Astrocyte of the hippocampus (primary cell): ENCODE measurements around the gene MCRIP2.

Experiments used
- DNase-seq: peaks from one replicate; pipeline ENCODE4 v3.0.0; 2011; ENCODE audit warnings: low read depth, low spot score

MCRIP2 gene

GRCh38 chr16:631808-632358 is 9.7 kb upstream of the MCRIP2 start:
- no peak for DNase-seq

- DNase-seq: no peak
Measured at GRCh38 chr16:632486-633335, 8.9 kb upstream of the MCRIP2 start.

- DNase-seq: no peak
Measured at GRCh38 chr16:633336-634050, 8.1 kb upstream of the MCRIP2 start.

- DNase-seq: no peak
Measured at GRCh38 chr16:634051-634670, 7.5 kb upstream of the MCRIP2 start.

- DNase-seq: no peak
Measured at GRCh38 chr16:634996-635395, 6.6 kb upstream of the MCRIP2 start.

- DNase-seq: no peak
Measured at GRCh38 chr16:635573-636205, 5.9 kb upstream of the MCRIP2 start.

GRCh38 chr16:636206-637080 is 5.2 kb upstream of the MCRIP2 start, which contains the start of gene METTL26:
METTL26 (minus strand) TSS chr16:636305; CDS start chr16:636290, 15 bp downstream.
- peak; percentile 97 for DNase-seq

- DNase-seq: peak; percentile 37
Measured at GRCh38 chr16:637081-638018, 4.3 kb upstream of the MCRIP2 start.

- no peak for DNase-seq
Measured at GRCh38 chr16:638034-638543, 3.5 kb upstream of the MCRIP2 start.

- DNase-seq: no peak
Measured at GRCh38 chr16:638836-639235, 2.8 kb upstream of the MCRIP2 start.

GRCh38 chr16:640614-641013 is 1.0 kb upstream of the MCRIP2 start:
- DNase-seq: no peak

- peak; percentile 45 for DNase-seq
Measured at GRCh38 chr16:642189-643049, 791 bp downstream of the MCRIP2 start.

GRCh38 chr16:643050-643368 is 1.4 kb downstream of the MCRIP2 start:
- DNase-seq: no peak

- DNase-seq: no peak
Measured at GRCh38 chr16:644556-644955, 2.9 kb downstream of the MCRIP2 start.

- no peak for DNase-seq
Measured at GRCh38 chr16:645852-646678, 4.4 kb downstream of the MCRIP2 start.

- no peak for DNase-seq
Measured at GRCh38 chr16:646679-647172, 5.1 kb downstream of the MCRIP2 start.

- no peak for DNase-seq
Measured at GRCh38 chr16:647173-647902, 5.7 kb downstream of the MCRIP2 start.
